ENCODE data around the gene SPECC1. TPM values are rescaled to one million over a fixed set of nuclear protein-coding genes. Genes with fewer than 3 reads are reported as not detected.

The SPECC1 gene
- total and polyA plus RNA-seq, 9 of the 15 experiments (the other 6 are each of a cell fraction or from before 2014, with no cell fraction given) = 2.4 to 19.6 (median 14.7) TPM

GRCh38 chr17:20243524-20243923, 234.4 kb downstream of the SPECC1 start (continued):
- no peak for TF ChIP-seq ZBTB11 (CRISPR knock-in tag; IDR thresholded peaks at IDR 0.05)
- TF ChIP-seq RBM22 (IDR thresholded peaks at IDR 0.05; ENCODE audit: low read depth, low read length, poor library complexity, severe bottlenecking) = no peak
- TF ChIP-seq NCOA1 (IDR thresholded peaks at IDR 0.05; ENCODE audit: low read depth) = no peak
- TF ChIP-seq ZNF609 (CRISPR knock-in tag; IDR thresholded peaks at IDR 0.05; ENCODE audit: borderline replicate concordance) = no peak
- no peak for TF ChIP-seq ZNF707 (CRISPR knock-in tag; conservative IDR thresholded peaks at IDR 0.05)
- TF ChIP-seq ZNF507 (tag; conservative IDR thresholded peaks at IDR 0.05) = no peak
- no peak for TF ChIP-seq PHF20 (IDR thresholded peaks at IDR 0.05; ENCODE audit: partially characterized antibody)
- no peak for TF ChIP-seq HSF4 (CRISPR knock-in tag; IDR thresholded peaks at IDR 0.05; ENCODE audit: borderline replicate concordance)
- TF ChIP-seq SMARCE1 (IDR thresholded peaks at IDR 0.05) = no peak
- TF ChIP-seq ZNF3 (CRISPR knock-in tag; IDR thresholded peaks at IDR 0.05) = no peak
